CD14-positive monocyte (primary cell): ENCODE results near the gene EEPD1. TPM values are rescaled to one million over a fixed set of nuclear protein-coding genes. Genes with fewer than 3 reads are reported as not detected.
A peak's percentile ranks its signal among the peaks of the same experiment; 100 is the strongest.
"Not testable (repeated sequence)": the region's sequence is repeated elsewhere in the genome, so short reads cannot be mapped to it uniquely, and the experiment has no call there.

ENCODE experiments used
- DNase-seq, 3 donors: peaks; one replicate each; pipeline ENCODE4 v3.0.0-alpha.2; 2011 to 2022
- H2AFZ ChIP-seq: 2 replicates; pipeline ENCODE4 v1.6.0; 2012; ENCODE audit warnings: mild to moderate bottlenecking, low read depth, low read length, inconsistent platforms; ENCODE audit not compliant: insufficient read depth, poor library complexity, severe bottlenecking
- H3K27ac ChIP-seq, 2 donors: 1 replicate in 1 of 2; 2 replicates in 1 of 2; pipeline ENCODE4 v1.5.1; 2012 to 2013; ENCODE audit warnings: low read length in 2 of 2, control low read depth in 1 of 2, inconsistent platforms in 1 of 2, low read depth in 1 of 2, mild to moderate bottlenecking in 1 of 2
- H3K27me3 ChIP-seq, 2 donors: one replicate each; pipeline versions ENCODE4 v1.6.0 to v1.6.1; 2011 to 2013; ENCODE audit warnings: low read length in 2 of 2; ENCODE audit not compliant: control insufficient read depth in 2 of 2, insufficient read depth in 2 of 2
- H3K36me3 ChIP-seq, 2 donors: replicated peaks in 1 of 2; 1 replicate in 1 of 2; 2 replicates in 1 of 2; pipeline versions ENCODE4 v1.5.1 to v1.6.1; 2012 to 2013; ENCODE audit warnings: low read length in 2 of 2, control low read depth in 1 of 2, inconsistent platforms in 1 of 2, mild to moderate bottlenecking in 1 of 2; ENCODE audit not compliant: insufficient read depth in 2 of 2, control insufficient read depth in 1 of 2
- H3K4me1 ChIP-seq, 2 donors: 1 replicate in 1 of 2; 2 replicates in 1 of 2; pipeline versions ENCODE4 v1.5.1 to v1.6.1; 2012 to 2013; ENCODE audit warnings: low read length in 2 of 2, control low read depth in 1 of 2, inconsistent platforms in 1 of 2, mild to moderate bottlenecking in 1 of 2, moderate library complexity in 1 of 2; ENCODE audit not compliant: insufficient read depth in 2 of 2, control insufficient read depth in 1 of 2
- H3K4me2 ChIP-seq: replicated peaks from 2 replicates; pipeline ENCODE3; 2012; ENCODE audit warnings: low read length, moderate library complexity, mild to moderate bottlenecking; ENCODE audit not compliant: poor library complexity, severe bottlenecking; ENCODE audit errors: extremely low read depth
- H3K4me3 ChIP-seq, 3 experiments: fragments of 200-600 bp in 1 of 3; sonication (generic) in 1 of 3; replicated peaks in 1 of 3; 1 replicate in 2 of 3; 2 replicates in 1 of 3; pipeline ENCODE4 v1.5.1; 2011 to 2013; ENCODE audit warnings: low read length in 3 of 3, mild to moderate bottlenecking in 3 of 3, control low read depth in 2 of 3, low read depth in 2 of 3, inconsistent platforms in 1 of 3, moderate library complexity in 1 of 3
- H3K79me2 ChIP-seq: 2 replicates; pipeline ENCODE4 v1.6.0; 2012; ENCODE audit warnings: mild to moderate bottlenecking, control low read depth, inconsistent platforms, low read length, moderate library complexity; ENCODE audit not compliant: insufficient read depth
- H3K9ac ChIP-seq: 2 replicates; pipeline ENCODE4 v1.6.0; 2017; ENCODE audit warnings: low read length, mild to moderate bottlenecking; ENCODE audit not compliant: insufficient read depth, poor library complexity, severe bottlenecking
- H3K9me3 ChIP-seq, 2 donors: replicated peaks in 1 of 2; 1 replicate in 1 of 2; 2 replicates in 1 of 2; pipeline versions ENCODE4 v1.5.1 to v1.6.1; 2012 to 2013; ENCODE audit warnings: low read length in 2 of 2, control low read depth in 1 of 2; ENCODE audit not compliant: control insufficient read depth in 1 of 2, insufficient read depth in 1 of 2
- H4K20me1 ChIP-seq: 2 replicates; pipeline ENCODE4 v1.6.0; 2012; ENCODE audit warnings: mild to moderate bottlenecking, low read length, control low read depth, moderate library complexity; ENCODE audit not compliant: insufficient read depth
- H3K27ac Mint-ChIP-seq, 7 donors: one replicate each; pipeline ENCODE4 v1.8.0; 2020; ENCODE audit warnings: mild to moderate bottlenecking in 7 of 7, mixed read lengths in 7 of 7, moderate library complexity in 6 of 7, inconsistent platforms in 2 of 7
- H3K27me3 Mint-ChIP-seq, 3 donors: one replicate each; pipeline ENCODE4 v1.8.0; 2021 to 2022; ENCODE audit warnings: low read depth in 3 of 3, mild to moderate bottlenecking in 3 of 3, mixed read lengths in 3 of 3, moderate library complexity in 3 of 3, inconsistent platforms in 1 of 3
- H3K36me3 Mint-ChIP-seq, 2 donors: one replicate each; pipeline ENCODE4 v1.8.0; 2020; ENCODE audit warnings: mixed read lengths in 2 of 2, inconsistent platforms in 1 of 2, mild to moderate bottlenecking in 1 of 2
- H3K4me1 Mint-ChIP-seq: one replicate; pipeline ENCODE4 v1.8.0; 2020; ENCODE audit warnings: mild to moderate bottlenecking, mixed read lengths
- H3K4me3 Mint-ChIP-seq, 2 donors: one replicate each; pipeline ENCODE4 v1.8.0; 2020; ENCODE audit warnings: mild to moderate bottlenecking in 2 of 2, mixed read lengths in 2 of 2, moderate library complexity in 1 of 2
- H3K9me3 Mint-ChIP-seq, 7 donors: one replicate each; pipeline ENCODE4 v1.8.0; 2020 to 2022; ENCODE audit warnings: mixed read lengths in 7 of 7, mild to moderate bottlenecking in 6 of 7, moderate library complexity in 6 of 7, inconsistent platforms in 2 of 7
- CTCF ChIP-seq: fragments of 200-600 bp; IDR thresholded peaks from one replicate; pipeline ENCODE4 v1.8.0; 2022; ENCODE audit warnings: antibody characterized with exemption, mild to moderate bottlenecking
- WGBS: methylation state at CpG from one replicate; pipeline ENCODE4 v1.1.5; 2013; ENCODE audit warnings: missing lambda C conversion rate; ENCODE audit not compliant: insufficient coverage; 5-methylcytosine and 5-hydroxymethylcytosine counted together
- intact Hi-C, 2 donors: fragments of 100-400 bp; cut with micrococcal nuclease; formaldehyde crosslinking; loops; one replicate each; pipeline versions ENCODE4 v1.15.0 to v1.15.1; 2023
- polyA plus RNA-seq, 3 donors: library from polyadenylated mRNA; depleted of rRNA in 1 of 3; unstranded in 2 of 3; stranded (reverse) in 1 of 3; fragments of 300-500 nt in 2 of 3; fragments of >200 nt in 1 of 3; fragmentation: Illumina TruSeq in 2 of 3; gene quantifications; 1 replicate in 2 of 3; 2 replicates in 1 of 3; pipeline ENCODE4 v1.2.3, GENCODE V29; 2012 to 2021

EEPD1 gene
- polyA plus RNA-seq, 3 donors: 8.6 to 14.4 (median 12.6) TPM

- no peak for TF ChIP-seq CTCF
- no peak for DNase-seq
- H3K9me3 ChIP-seq: no peaks in the 10 kb centered on the region
- no peaks in the 10 kb centered on the region for H3K4me1 ChIP-seq
- no peak overlapping the region for H3K9ac ChIP-seq
- Mint-ChIP-seq H3K9me3 (peaks cover 0 to 2% (median 0%) of the 10 kb centered on the region in 7 donors), H3K4me1 (no peaks in the 10 kb centered on the region), H3K27ac (peak overlapping the region in 1 of 7 donors; percentile 52), H3K36me3 (peaks cover 22 to 25% of the 10 kb centered on the region in 2 donors), H3K4me3 (no peak overlapping the region), H3K27me3 (peaks cover 0 to 3% (median 0%) of the 10 kb centered on the region in 3 donors)
- no peaks in the 10 kb centered on the region for H3K79me2 ChIP-seq
- no peaks in the 10 kb centered on the region for H4K20me1 ChIP-seq
- H3K4me2 ChIP-seq: no peak overlapping the region
- 93% methylated on average over 35 of the region's 39 CpGs for WGBS
- H2AFZ ChIP-seq: no peak overlapping the region
- no peaks in the 10 kb centered on the region for H3K27me3 ChIP-seq
- intact Hi-C loops: no loop called here
- no peak overlapping the region for H3K4me3 ChIP-seq
- no peak overlapping the region for H3K27ac ChIP-seq
- H3K36me3 ChIP-seq: peaks cover 0 to 6% of the 10 kb centered on the region in 2 donors
Measured at GRCh38 chr7:36236073-36236472, 83.0 kb downstream of the EEPD1 start.

- Mint-ChIP-seq H3K27ac (no peak overlapping the region), H3K4me1 (no peaks in the 10 kb centered on the region), H3K4me3 (no peak overlapping the region), H3K27me3 (peaks cover 0 to 2% (median 0%) of the 10 kb centered on the region in 3 donors), H3K36me3 (peaks cover 27 to 28% of the 10 kb centered on the region in 2 donors), H3K9me3 (peaks cover 0 to 3% (median 0%) of the 10 kb centered on the region in 7 donors)
- WGBS: no CpG with 5 or more reads among the region's 2 CpGs
- no peak overlapping the region for H2AFZ ChIP-seq
- peaks cover 0 to 6% of the 10 kb centered on the region in 2 donors for H3K36me3 ChIP-seq
- H3K27me3 ChIP-seq: no peaks in the 10 kb centered on the region
- no peak overlapping the region for H3K9ac ChIP-seq
- no peaks in the 10 kb centered on the region for H3K4me1 ChIP-seq
- intact Hi-C loops: no loop called here
- DNase-seq: no peak
- H3K4me3 ChIP-seq: no peak overlapping the region
- TF ChIP-seq CTCF: no peak
- no peaks in the 10 kb centered on the region for H3K9me3 ChIP-seq
- no peak overlapping the region for H3K27ac ChIP-seq
- H3K79me2 ChIP-seq: no peaks in the 10 kb centered on the region
- no peak overlapping the region for H3K4me2 ChIP-seq
- H4K20me1 ChIP-seq: no peaks in the 10 kb centered on the region
Measured at GRCh38 chr7:36238138-36238537, 85.1 kb downstream of the EEPD1 start.

GRCh38 chr7:36243356-36243755 is 90.3 kb downstream of the EEPD1 start:
- H3K4me2 ChIP-seq, DNase-seq, H3K9me3 Mint-ChIP-seq, H3K9me3 ChIP-seq, H4K20me1 ChIP-seq, H3K4me3 Mint-ChIP-seq, H3K27me3 ChIP-seq, H3K4me3 ChIP-seq, H3K79me2 ChIP-seq, H3K27me3 Mint-ChIP-seq, H2AFZ ChIP-seq, H3K27ac Mint-ChIP-seq, H3K9ac ChIP-seq, H3K4me1 ChIP-seq, H3K36me3 ChIP-seq, H3K4me1 Mint-ChIP-seq, H3K27ac ChIP-seq, intact Hi-C loops: not testable (repeated sequence)
- WGBS: no CpG with 5 or more reads among the region's 3 CpGs
- H3K36me3 Mint-ChIP-seq: peaks cover 23 to 24% of the 10 kb centered on the region in 2 donors
